Choroid plexus epithelial cell (primary cell): ENCODE measurements around the gene SMTNL2.
"Not testable (repeated sequence)": the region's sequence is repeated elsewhere in the genome, so short reads cannot be mapped to it uniquely, and the experiment has no call there.

Source experiments
- DNase-seq: peaks from one replicate; pipeline ENCODE4 v3.0.0-alpha.2; 2010; ENCODE audit warnings: low read depth
- H3K4me3 ChIP-seq: 2 replicates; pipeline ENCODE4 v1.5.1; 2011; ENCODE audit warnings: low read depth, mild to moderate bottlenecking, control low read depth, low read length, moderate library complexity
- CTCF ChIP-seq: conservative IDR thresholded peaks from 2 replicates; pipeline ENCODE4 v1.5.1; 2011; ENCODE audit warnings: low read depth, mild to moderate bottlenecking, control low read depth, inconsistent platforms, low read length, moderate library complexity

Gene SMTNL2

GRCh38 chr17:4602041-4602440 lies 17.7 kb downstream of the SMTNL2 start:
- no peak for TF ChIP-seq CTCF
- DNase-seq: no peak
- no peak overlapping the region for H3K4me3 ChIP-seq

DNA sequence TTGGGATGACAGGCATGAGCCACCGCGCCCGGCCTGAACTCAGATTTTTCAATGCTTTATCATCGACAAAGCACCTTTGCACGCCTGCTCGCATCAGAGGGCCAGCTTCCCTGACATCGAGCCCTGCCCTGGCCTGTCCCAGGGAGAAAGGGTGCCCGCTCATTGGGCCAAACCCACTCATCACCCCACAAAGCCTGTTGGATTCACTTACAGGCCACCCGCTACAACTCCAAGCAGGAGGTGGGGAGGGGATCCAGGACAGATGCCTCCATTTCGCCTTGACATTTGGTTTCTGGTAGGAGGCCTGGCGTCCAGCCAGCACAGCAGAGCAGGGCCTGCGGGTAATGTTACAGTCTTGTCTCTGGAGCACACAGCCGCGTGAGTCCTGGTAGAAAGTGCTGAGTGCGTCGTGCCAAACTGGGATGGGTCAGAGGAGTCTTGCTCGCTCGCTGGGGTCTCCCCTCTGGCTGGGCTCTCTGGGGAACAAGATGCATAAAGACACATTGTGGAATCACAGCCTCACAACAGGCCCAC lies 19.8 kb downstream of the SMTNL2 start:
- peak; percentile 89 for DNase-seq
- no peak for TF ChIP-seq CTCF
- no peak overlapping the region for H3K4me3 ChIP-seq

DNA sequence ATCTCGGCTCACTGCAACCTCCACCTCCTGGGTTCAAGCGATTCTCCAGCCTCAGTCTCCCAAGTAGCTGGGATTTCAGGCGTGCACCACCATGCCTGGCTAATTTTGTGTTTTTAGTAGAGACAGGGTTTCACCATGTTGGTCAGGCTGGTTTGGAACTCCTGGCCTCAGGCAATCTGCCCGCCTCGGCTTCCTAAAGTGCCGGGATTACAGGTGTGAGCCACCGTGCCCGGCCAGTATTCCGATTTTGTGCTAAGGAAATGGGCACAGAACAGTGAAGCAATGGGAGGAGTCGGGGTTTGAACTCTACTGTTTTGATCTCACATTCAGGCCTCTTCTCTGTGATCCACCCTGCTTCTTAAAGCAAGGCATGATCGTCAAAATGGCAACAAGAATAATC lies 20.4 kb downstream of the SMTNL2 start:
- not testable (repeated sequence) for DNase-seq

DNA sequence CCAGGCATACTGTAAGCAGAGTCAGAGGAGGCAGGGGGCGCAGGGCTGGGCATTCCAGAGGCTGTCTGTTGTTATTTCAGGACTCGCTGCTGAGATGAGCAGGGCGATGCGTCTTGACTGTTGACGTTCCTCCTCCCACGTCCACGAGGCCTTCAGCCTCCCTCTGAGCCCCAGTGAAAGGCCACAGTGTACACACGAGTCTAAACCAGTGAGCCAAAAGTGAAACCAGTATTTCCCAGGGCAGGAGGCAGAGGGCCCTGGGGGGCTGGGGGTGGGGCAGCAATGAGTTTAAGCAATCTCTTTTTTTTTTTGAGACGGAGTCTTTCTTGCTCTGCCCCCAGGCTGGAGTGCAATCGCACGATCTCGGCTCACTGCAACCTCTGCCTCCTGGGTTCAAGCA lies 21.5 kb downstream of the SMTNL2 start:
- H3K4me3 ChIP-seq: no peak overlapping the region
- peak; percentile 13 for TF ChIP-seq CTCF
- peak; percentile 94 for DNase-seq

More for the DNA sequence above, 20.4 kb downstream of the SMTNL2 start:
- H3K4me3 ChIP-seq: not testable (repeated sequence)

DNA sequence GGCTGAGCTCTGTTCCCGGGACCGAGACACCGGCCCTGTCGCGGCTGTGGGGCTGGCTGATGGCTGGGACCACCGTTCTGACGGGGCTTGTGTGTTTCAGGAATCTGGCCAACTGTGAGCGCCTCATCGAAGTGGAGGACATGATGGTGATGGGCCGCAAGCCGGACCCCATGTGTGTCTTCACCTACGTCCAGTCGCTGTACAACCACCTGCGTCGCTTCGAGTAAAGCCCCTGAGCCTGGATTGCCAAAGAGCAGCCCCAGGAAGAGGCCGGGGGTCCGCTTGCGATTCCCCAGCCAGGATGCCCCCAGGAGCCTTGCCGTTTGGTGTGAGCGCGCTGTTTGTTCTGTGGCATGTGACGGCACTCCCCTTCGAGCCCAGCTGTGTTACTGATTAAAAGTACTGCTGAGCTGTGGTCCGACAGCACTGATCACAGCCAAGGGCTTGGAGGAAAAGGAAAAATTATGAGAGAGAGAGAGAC lies 23.0 kb downstream of the SMTNL2 start:
- no peak for TF ChIP-seq CTCF
- peak; percentile 42 for DNase-seq
- no peak overlapping the region for H3K4me3 ChIP-seq

GRCh38 chr17:4607773-4608187 lies 23.5 kb downstream of the SMTNL2 start:
- no peak overlapping the region for H3K4me3 ChIP-seq
- DNase-seq: peak; percentile 77
- TF ChIP-seq CTCF: no peak

DNA sequence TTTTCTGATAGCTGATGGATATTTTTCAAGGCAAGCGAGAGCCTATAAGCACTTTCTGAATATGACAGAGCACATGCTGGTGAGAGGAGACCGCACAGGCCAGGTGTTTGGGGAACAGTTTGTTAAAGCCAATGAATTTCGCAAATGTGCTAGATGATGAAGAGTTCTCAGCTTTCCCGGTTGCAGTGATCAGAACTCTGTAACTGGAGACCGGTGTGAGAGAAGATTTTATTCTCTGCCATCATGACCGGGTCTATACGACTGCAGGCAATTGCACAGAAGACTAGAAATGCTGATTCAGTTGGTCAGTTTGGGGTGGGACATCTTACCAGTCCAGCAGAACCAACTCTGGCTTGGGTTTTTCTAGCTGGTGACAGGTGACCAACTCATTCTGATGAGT lies 25.4 kb downstream of the SMTNL2 start:
- DNase-seq: no peak
- no peak overlapping the region for H3K4me3 ChIP-seq
- TF ChIP-seq CTCF: no peak
